Glomerular endothelial cell (primary cell): ENCODE data around the gene OR2T2. TPM values are rescaled to one million over a fixed set of nuclear protein-coding genes. Genes with fewer than 3 reads are reported as not detected.
"Not testable (repeated sequence)": the region's sequence is repeated elsewhere in the genome, so short reads cannot be mapped to it uniquely, and the experiment has no call there.

Experiments
- DNase-seq: peaks from one replicate; pipeline ENCODE4 v3.0.0-alpha.2; 2011; ENCODE audit warnings: low read depth, low spot score; ENCODE audit errors: extremely low read depth
- total RNA-seq: library from RNA; depleted of rRNA; stranded (reverse); fragments of >200 nt; gene quantifications from 2 replicates; pipeline ENCODE4 v1.2.3, GENCODE V29; 2015

Gene OR2T2
- not detected in 2 replicates for total RNA-seq

GRCh38 chr1:248445399-248445798 is at the start of gene OR2T2:
OR2T2 (plus strand) TSS chr1:248445637; CDS start chr1:248452798, 7,161 bp downstream.
- not testable (repeated sequence) for DNase-seq

GRCh38 chr1:248402748-248403147 is 42.7 kb upstream of the OR2T2 start, which contains the start of gene OR2T1:
OR2T1 (plus strand) TSS chr1:248403048; CDS start chr1:248406148, 3,100 bp downstream.
- DNase-seq = no peak

DNA sequence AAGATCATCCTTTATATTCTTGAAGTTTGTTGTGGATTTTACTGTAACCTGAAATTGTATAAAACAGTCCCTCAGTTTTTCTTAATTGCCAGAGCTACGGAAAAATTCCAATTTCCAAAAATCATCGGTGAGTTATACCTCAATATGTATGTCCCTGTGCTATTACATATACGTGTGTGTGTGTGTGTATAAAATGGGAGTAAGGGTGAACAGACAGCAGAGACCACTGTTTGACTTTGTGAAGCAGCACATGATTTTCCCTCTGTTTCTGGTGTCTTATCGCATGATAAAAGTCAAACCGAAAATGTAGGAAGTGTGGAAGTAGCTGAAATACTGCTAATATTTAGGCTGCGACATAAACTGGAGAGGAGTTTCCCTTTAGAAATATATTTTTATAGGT is 41.4 kb upstream of the OR2T2 start:
- DNase-seq = no peak

- no peak for DNase-seq
Observed at GRCh38 chr1:248406721-248407692, 38.4 kb upstream of the OR2T2 start.

DNA sequence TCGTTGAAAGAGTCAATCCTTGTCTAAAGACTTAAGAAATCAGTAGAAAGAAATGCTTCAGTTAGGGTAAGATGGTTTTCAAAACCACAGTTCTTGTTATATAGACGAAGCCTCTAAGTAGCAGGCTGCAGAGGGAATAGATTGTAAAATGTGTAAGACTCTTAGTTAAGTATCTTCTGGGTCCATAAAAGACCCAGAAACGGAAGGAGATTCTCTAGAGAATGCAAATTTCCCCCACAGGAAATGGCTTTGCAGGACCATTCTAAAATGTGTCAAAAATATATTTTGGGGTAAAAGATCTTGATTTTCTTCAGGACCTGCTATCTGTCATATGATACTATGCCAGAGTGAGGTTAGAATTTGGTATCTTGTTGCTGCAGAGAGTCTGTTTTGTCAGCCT is 29.2 kb upstream of the OR2T2 start:
- no peak for DNase-seq

- DNase-seq = no peak
Observed at GRCh38 chr1:248417854-248418253, 27.6 kb upstream of the OR2T2 start.

DNA sequence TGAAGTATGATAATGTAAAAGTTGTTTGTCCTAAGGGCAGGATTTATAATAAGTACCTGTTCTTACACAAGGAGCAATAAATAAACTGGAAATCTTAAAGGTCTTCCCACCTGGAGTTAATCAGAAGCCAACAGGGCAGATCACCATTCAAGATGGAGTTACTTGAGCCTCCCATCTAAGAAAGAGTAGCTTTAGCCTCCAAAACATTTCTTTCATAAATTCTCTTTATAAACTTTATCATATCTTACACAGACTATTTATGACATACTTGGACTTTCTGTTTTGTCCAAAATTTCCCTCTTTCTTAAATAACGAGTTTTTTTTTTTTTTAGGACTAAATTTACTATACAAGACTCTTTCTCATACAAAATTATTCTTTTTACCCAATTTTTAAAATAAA is 24.1 kb upstream of the OR2T2 start:
- DNase-seq = no peak

DNA sequence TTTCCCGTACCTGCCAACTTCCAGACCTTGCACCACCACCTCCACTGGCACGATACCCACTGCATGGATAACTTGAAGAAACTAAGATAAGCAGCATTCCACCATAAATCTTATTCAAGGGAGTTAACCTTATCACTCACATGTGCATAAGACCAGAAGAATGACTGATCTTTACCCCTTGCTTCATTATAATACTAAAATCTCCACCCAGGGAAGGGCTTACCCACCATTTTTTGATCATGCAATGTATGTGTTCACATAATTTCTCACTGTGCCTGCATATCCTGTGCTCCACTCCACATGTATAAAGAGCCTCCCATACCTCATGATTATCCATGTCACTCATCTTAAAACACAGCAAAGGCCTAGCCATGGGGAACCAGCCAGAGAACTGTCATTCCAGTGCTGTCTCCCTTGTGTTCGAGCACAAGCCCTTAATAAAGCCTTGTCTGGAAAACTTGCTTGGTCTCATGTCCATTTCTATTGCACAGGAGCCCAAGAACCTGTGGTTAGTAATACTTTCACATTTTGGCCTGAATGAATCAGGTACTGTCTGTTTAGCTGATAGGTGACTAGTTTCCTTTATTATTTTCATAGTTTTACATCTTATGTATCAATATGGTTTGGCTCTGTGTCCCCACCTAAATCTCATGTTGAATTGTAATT is 17.8 kb upstream of the OR2T2 start:
- DNase-seq = not testable (repeated sequence)

DNA sequence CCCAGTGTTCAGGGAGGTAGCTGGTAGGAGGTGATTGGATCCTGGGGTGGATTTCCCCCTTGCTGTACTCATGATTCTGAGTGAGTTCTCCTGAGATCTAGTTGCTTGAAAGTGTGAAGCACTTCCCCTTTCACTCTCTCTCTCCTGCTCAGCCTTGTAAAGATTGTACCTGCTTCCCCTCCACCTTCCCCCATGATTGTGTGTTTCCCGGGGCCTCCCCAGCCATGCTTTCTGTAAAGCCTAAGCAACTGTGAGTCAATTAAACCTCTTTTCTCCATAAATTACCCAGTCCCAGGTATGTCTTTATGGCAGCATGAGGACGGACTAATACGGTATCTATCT is 17.3 kb upstream of the OR2T2 start:
- not testable (repeated sequence) for DNase-seq

DNA sequence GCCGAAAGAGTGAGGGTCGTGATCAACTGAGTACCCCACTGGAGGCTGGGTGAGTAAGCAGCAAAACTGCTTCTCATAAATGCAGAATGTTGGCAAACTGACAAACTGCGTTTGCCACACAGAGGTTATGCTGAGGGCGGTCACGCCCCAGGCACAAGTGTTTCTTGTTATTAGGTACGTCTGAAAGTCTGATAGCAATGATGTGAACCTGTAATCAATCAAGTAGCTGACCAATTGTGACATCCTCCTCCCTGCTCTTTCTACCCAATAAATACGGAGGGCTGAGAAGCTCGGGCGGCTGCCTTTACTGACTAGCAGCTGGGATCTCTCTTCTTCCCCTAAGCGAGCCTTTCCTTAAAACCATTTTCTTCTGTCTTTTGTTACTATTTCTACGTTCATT is 13.8 kb upstream of the OR2T2 start:
- not testable (repeated sequence) for DNase-seq

- not testable (repeated sequence) for DNase-seq
Observed at GRCh38 chr1:248432201-248432600, 13.2 kb upstream of the OR2T2 start.

GRCh38 chr1:248433811-248434415 is 11.5 kb upstream of the OR2T2 start:
- DNase-seq = not testable (repeated sequence)

DNA sequence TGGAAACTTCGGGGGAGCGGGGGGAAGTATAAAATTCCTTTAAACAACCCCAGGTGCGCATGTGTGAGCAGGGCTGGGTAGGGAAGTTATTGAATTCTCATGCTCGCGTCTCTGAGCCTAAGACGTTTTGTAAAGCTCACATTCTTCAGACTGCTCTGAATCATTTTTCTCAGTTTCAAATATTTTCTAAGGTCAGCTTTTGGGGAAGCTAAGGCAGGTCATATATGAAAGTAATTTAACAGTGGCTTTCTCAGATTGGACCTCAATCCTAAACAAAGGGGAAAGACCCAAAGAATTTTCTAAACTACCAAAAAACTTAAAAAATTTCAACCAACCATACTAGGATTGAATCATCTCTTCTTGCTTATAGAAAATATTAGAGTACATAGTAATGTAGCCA is 10.5 kb upstream of the OR2T2 start:
- not testable (repeated sequence) for DNase-seq

DNA sequence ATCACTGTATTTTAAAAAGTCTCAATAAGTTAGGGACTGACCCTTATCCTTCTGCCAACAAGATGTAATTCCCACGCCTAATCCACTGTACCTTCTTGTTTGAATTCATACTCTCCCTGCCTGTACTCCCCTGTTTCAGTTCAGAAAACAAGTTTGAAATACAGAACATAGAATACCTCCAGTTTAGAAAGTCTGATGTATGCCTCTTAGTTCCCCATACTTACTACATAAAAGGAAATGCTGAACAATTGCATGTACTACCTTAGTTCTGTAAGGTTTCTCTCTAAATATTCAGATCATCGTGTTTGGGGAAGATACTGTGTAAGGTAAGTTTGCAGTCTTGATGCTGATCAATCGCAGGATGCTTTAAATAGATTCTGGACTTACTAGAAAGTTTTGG is 9.1 kb upstream of the OR2T2 start:
- DNase-seq = not testable (repeated sequence)

GRCh38 chr1:248438668-248439067 is 6.8 kb upstream of the OR2T2 start:
- DNase-seq = not testable (repeated sequence)

- DNase-seq = not testable (repeated sequence)
Observed at GRCh38 chr1:248439283-248439682, 6.2 kb upstream of the OR2T2 start.

GRCh38 chr1:248442500-248443277 is 2.7 kb upstream of the OR2T2 start:
- not testable (repeated sequence) for DNase-seq

GRCh38 chr1:248444603-248445002 is 834 bp upstream of the OR2T2 start:
- not testable (repeated sequence) for DNase-seq

GRCh38 chr1:248448409-248449074 is 3.1 kb downstream of the OR2T2 start:
- not testable (repeated sequence) for DNase-seq
